Mesodermal cell (in vitro differentiated cells): ENCODE measurements around the gene AGTPBP1. TPM values are rescaled to one million over a fixed set of nuclear protein-coding genes. Genes with fewer than 3 reads are reported as not detected.
"Not testable (repeated sequence)": the region's sequence is repeated elsewhere in the genome, so short reads cannot be mapped to it uniquely, and the experiment has no call there.

Experiments used
- H3K27ac ChIP-seq: 2 replicates; pipeline ENCODE4 v1.7.0; 2013; ENCODE audit warnings: mild to moderate bottlenecking, low read depth, low read length, moderate library complexity; ENCODE audit not compliant: severe bottlenecking
- H3K36me3 ChIP-seq: 2 replicates; pipeline ENCODE4 v1.7.1; 2013; ENCODE audit warnings: mild to moderate bottlenecking, low read length, moderate library complexity; ENCODE audit not compliant: control insufficient read depth, insufficient read depth
- H3K4me1 ChIP-seq: one replicate; pipeline ENCODE4 v1.7.1; 2013; ENCODE audit warnings: mild to moderate bottlenecking, low read length; ENCODE audit not compliant: insufficient read depth, control insufficient read depth, poor library complexity, severe bottlenecking
- H3K4me3 ChIP-seq: 2 replicates; pipeline ENCODE4 v1.7.0; 2013; ENCODE audit warnings: low read length, control low read depth, mild to moderate bottlenecking; ENCODE audit not compliant: insufficient read depth, poor library complexity, severe bottlenecking; ENCODE audit errors: extremely low read depth
- H3K9me3 ChIP-seq: 2 replicates; pipeline ENCODE4 v1.7.1; 2013; ENCODE audit warnings: mild to moderate bottlenecking, low read length, moderate library complexity; ENCODE audit not compliant: control insufficient read depth
- WGBS, 2 experiments: methylation state at CpG; one replicate each; pipeline ENCODE4 v1.1.5; 2013; ENCODE audit warnings: missing lambda C conversion rate in 2 of 2; ENCODE audit not compliant: insufficient coverage in 2 of 2; 5-methylcytosine and 5-hydroxymethylcytosine counted together
- polyA plus RNA-seq, 2 experiments: library from polyadenylated mRNA; stranded (reverse); fragments of 50-300 nt; gene quantifications; one replicate each; pipeline ENCODE4 v1.2.3, GENCODE V29; 2013

Gene AGTPBP1, protein sequence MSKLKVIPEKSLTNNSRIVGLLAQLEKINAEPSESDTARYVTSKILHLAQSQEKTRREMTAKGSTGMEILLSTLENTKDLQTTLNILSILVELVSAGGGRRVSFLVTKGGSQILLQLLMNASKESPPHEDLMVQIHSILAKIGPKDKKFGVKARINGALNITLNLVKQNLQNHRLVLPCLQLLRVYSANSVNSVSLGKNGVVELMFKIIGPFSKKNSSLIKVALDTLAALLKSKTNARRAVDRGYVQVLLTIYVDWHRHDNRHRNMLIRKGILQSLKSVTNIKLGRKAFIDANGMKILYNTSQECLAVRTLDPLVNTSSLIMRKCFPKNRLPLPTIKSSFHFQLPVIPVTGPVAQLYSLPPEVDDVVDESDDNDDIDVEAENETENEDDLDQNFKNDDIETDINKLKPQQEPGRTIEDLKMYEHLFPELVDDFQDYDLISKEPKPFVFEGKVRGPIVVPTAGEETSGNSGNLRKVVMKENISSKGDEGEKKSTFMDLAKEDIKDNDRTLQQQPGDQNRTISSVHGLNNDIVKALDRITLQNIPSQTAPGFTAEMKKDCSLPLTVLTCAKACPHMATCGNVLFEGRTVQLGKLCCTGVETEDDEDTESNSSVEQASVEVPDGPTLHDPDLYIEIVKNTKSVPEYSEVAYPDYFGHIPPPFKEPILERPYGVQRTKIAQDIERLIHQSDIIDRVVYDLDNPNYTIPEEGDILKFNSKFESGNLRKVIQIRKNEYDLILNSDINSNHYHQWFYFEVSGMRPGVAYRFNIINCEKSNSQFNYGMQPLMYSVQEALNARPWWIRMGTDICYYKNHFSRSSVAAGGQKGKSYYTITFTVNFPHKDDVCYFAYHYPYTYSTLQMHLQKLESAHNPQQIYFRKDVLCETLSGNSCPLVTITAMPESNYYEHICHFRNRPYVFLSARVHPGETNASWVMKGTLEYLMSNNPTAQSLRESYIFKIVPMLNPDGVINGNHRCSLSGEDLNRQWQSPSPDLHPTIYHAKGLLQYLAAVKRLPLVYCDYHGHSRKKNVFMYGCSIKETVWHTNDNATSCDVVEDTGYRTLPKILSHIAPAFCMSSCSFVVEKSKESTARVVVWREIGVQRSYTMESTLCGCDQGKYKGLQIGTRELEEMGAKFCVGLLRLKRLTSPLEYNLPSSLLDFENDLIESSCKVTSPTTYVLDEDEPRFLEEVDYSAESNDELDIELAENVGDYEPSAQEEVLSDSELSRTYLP
- 20.5 TPM for polyA plus RNA-seq (2013, experiment 1 of 2)
- 25.0 TPM for polyA plus RNA-seq (2013, experiment 2 of 2)

DNA sequence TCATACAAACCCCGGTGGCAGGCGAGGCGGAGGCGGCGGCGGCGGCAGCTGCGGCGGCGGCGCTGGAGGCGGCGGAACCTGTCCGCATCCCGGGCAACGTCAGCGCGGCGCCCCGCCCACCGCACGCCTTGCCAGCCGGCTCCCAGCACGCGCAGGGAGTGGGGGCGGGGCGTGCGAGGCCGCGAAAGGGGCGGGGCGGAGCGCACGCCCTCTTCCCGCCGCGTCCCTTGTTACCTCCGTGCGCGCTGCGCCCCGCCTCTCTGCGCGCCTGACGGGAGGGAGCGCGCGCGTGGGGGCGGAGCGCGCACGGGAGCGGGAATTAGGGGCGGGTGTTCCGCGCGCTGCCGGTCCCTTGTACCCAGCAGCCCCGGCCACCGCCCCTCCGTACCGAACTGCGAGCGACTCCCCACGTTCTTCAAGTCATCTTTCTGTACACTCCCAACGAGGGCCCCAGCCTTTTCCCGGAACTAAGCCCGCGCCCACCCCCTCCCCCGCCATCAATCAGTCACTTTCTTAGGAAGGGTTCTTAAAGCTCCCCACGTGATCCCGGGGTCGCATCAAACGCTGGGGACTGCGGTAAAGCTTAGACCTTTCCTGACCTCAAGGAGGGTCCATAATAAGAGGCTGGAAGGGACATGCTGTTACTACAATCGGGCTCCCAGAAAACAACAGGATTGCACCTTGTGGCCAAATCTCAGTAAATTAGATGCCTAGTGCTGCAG is at the start of gene AGTPBP1:
AGTPBP1 (minus strand) TSS at position 80 of the 722 bp plus-strand sequence. CDS start 29,421 bp downstream, outside the sequence.
- peaks cover 7% of the 10 kb centered on the region for H3K4me1 ChIP-seq
- peak within 1 kb of the TSS; percentile 78 for H3K4me3 ChIP-seq
- H3K9me3 ChIP-seq, result no peaks in the 10 kb centered on the region
- no peaks in the 10 kb centered on the region for H3K36me3 ChIP-seq
- 0 to 1% methylated on average over 49 to 55 of the region's 77 CpGs for WGBS, 2 experiments
- peak within 1 kb of the TSS; percentile 86 for H3K27ac ChIP-seq

- H3K4me1 ChIP-seq, H3K9me3 ChIP-seq, H3K36me3 ChIP-seq, H3K27ac ChIP-seq, H3K4me3 ChIP-seq: not testable (repeated sequence)
- WGBS, 2 experiments, result no CpG with 5 or more reads among the region's 7 CpGs
Observed at GRCh38 chr9:85786116-85786515, 44.4 kb upstream of the AGTPBP1 start.

GRCh38 chr9:85773844-85774243 is 32.1 kb upstream of the AGTPBP1 start:
- not testable (repeated sequence) for H3K9me3 ChIP-seq, H3K4me1 ChIP-seq, H3K36me3 ChIP-seq, H3K27ac ChIP-seq, H3K4me3 ChIP-seq
- 91 to 93% methylated on average over 3 to 5 of the region's 7 CpGs for WGBS, 2 experiments

DNA sequence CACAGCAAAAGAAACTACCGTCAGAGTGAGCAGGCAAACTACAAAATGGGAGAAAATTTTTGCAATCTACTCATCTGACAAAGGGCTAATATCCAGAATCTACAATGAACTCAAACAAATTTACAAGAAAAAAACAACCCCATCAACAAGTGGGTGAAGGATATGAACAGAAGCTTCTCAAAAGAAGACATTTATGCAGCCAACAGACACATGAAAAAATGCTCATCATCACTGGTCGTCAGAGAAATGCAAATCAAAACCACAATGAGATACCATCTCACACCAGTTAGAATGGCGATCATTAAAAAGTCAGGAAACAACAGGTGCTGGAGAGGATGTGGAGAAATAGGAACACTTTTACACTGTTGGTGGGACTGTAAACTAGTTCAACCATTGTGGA is 20.0 kb upstream of the AGTPBP1 start:
- not testable (repeated sequence) for H3K4me1 ChIP-seq, H3K36me3 ChIP-seq, H3K27ac ChIP-seq, H3K9me3 ChIP-seq, H3K4me3 ChIP-seq
- no CpG with 5 or more reads among the region's 3 CpGs for WGBS, 2 experiments

GRCh38 chr9:85757716-85758115 is 16.0 kb upstream of the AGTPBP1 start:
- not testable (repeated sequence) for H3K4me1 ChIP-seq, H3K27ac ChIP-seq, H3K4me3 ChIP-seq, H3K9me3 ChIP-seq, H3K36me3 ChIP-seq
- no CpG with 5 or more reads among the region's 2 CpGs for WGBS, 2 experiments

DNA sequence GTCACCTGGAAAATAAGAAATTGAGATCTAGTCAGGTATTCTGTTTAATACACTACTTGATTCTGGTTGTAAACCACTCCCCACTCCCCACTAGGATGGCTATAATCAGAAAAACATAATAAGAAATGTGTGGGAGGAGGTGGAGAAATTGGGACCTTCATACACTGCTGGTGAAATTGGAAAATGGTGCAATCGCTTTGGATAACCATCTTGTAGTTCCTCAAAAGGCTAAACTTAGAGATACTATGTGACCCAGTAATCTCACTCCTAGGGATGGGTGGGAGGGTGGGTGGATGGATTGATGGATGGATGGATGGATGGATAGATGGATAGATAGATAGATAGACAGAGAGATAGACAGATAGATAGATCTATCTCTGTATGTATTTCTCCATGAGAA is 14.5 kb upstream of the AGTPBP1 start:
- no CpG with 5 or more reads among the region's 1 CpG for WGBS, 2 experiments
- not testable (repeated sequence) for H3K4me3 ChIP-seq, H3K27ac ChIP-seq, H3K4me1 ChIP-seq, H3K9me3 ChIP-seq, H3K36me3 ChIP-seq

DNA sequence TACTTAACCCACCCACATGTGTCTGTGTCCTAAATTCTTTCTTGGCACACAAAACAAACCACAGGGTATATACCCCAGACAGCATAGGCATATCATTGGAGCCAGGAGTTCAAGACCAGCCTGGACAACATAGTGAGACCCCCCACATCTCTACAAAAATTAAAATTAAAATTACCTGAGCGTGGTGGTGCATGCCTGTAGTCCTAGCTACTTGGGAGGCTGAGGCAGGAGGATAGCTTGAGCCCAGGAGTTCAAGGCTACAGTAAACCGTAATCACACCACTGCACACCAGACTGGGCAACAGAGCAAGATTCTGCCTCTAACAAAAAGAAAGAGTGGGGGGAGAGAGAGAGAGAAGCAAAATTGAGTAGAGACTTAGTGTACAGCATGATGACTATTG is 4.6 kb upstream of the AGTPBP1 start:
- H3K36me3 ChIP-seq, result no peaks in the 10 kb centered on the region
- no peak overlapping the region for H3K27ac ChIP-seq
- no CpG with 5 or more reads among the region's 2 CpGs for WGBS, 2 experiments
- peaks cover 7% of the 10 kb centered on the region for H3K4me1 ChIP-seq
- no peaks in the 10 kb centered on the region for H3K9me3 ChIP-seq
- H3K4me3 ChIP-seq, result no peak overlapping the region

DNA sequence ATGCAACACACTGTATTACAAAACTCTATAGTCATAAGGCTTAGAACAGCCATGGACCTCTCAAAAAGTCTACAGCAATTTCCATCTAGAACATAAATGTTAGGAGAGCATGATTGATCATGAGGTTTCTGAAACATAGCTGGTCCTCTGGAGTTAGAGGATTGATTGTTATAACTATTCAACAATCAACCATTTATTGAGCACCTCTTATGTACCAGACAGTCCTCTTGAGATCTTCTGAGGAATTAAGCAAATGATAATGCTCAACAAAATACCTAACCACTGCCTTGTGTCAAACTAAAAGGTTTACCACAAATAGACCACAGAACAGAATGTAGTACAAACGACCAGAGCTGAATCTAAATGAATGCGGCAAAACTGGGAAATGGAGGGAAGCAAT is 3.4 kb upstream of the AGTPBP1 start:
- Histone ChIP-seq H3K9me3 (no peaks in the 10 kb centered on the region), H3K4me3 (no peak overlapping the region), H3K36me3 (no peaks in the 10 kb centered on the region), H3K4me1 (peaks cover 7% of the 10 kb centered on the region), H3K27ac (no peak overlapping the region)
- WGBS, 2 experiments, result 100% methylated on average over 2 of the region's 2 CpGs

DNA sequence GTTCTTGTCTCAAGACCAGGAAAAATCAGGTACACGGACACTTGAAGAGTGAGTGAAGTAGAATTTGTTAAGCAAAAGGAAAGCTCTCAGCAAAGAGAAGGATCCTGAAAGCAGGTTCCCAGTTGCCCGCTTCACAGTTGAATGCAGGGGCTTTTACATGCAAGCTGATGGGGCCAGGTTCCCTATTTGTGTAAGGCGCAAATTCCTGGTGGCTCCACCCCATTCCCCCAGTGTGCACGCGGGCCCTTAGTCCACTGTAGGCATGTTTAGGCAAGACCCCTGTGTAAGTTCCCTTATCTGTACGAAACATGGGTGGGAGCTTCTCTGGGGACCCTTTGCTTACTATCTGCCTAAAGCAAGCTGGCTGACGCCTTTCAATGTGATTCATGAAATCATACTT is 2.7 kb upstream of the AGTPBP1 start:
- Histone ChIP-seq H3K36me3 (no peaks in the 10 kb centered on the region), H3K4me3 (no peak overlapping the region), H3K27ac (no peak overlapping the region), H3K4me1 (peaks cover 7% of the 10 kb centered on the region), H3K9me3 (no peaks in the 10 kb centered on the region)
- 81 to 94% methylated on average over 5 to 6 of the region's 7 CpGs for WGBS, 2 experiments
